ENCODE results near the gene SCO2.

Gene SCO2

GRCh38 chr22:50563413-50564160 lies 38.2 kb upstream of the SCO2 start:
- Histone ChIP-seq H3K36me3 (ENCODE audit: control insufficient read depth in 2 of 2, insufficient read depth in 1 of 2, low read length in 2 of 2) (peaks cover 12 to 14% of the 10 kb centered on the region in 2 experiments), H3K4me3 (ENCODE audit: low read depth, low read length) (peak overlapping the region; percentile 55), H3K4me1 (ENCODE audit: control insufficient read depth, insufficient read depth, low read length) (0 out of 2 replicates have a peak, but pooled peaks cover 2% of the 10 kb centered on the region), H3K9me3 (ENCODE audit: control insufficient read depth, insufficient read depth, low read depth, low read length) (no peaks in the 10 kb centered on the region), H3K27ac (ENCODE audit: extremely low read depth, low read depth, low read length) (no peak overlapping the region; the same call in 1 of the 2 replicates)
- POLR2A ChIA-PET = interaction anchor here (0.7 to 2.8 kb wide), 14 partner anchors 8 to 291 kb away, joined by 3 to 28 read pairs (median 4); partner anchors contain the start of genes ARSA, CHKB, CPT1B and KLHDC7B
- CTCF ChIA-PET = interaction anchor here (0.6 to 4.6 kb wide), 36 partner anchors 9 to 1217 kb away, joined by 3 to 37 read pairs (median 4); partner anchors contain the start of genes CHKB, CPT1B, KLHDC7B and LMF2
- TF ChIP-seq ZNF211 (tag by site-specific recombination; IDR thresholded peaks at IDR 0.05; ENCODE audit: low read depth) (no peak), MZF1 (tag by site-specific recombination; IDR thresholded peaks at IDR 0.05; ENCODE audit: borderline replicate concordance) (no peak), ZFP41 (tag by site-specific recombination; IDR thresholded peaks at IDR 0.05; ENCODE audit: borderline replicate concordance) (no peak), ZNF280D (tag by site-specific recombination; IDR thresholded peaks at IDR 0.05) (no peak), ZNF843 (tag by site-specific recombination; IDR thresholded peaks at IDR 0.05) (no peak), ZNF776 (tag by site-specific recombination; IDR thresholded peaks at IDR 0.05; ENCODE audit: borderline replicate concordance) (no peak), ZNF391 (tag by site-specific recombination; IDR thresholded peaks at IDR 0.05; ENCODE audit: borderline replicate concordance, low read depth) (no peak), HOXC10 (CRISPR knock-in tag; IDR thresholded peaks at IDR 0.05) (no peak), ZBTB17 (tag by site-specific recombination; IDR thresholded peaks at IDR 0.05) (no peak), ZNF354C (tag by site-specific recombination; IDR thresholded peaks at IDR 0.05; ENCODE audit: borderline replicate concordance, low read depth) (no peak), ZNF184 (tag by site-specific recombination; IDR thresholded peaks at IDR 0.05) (no peak), EGR2 (tag by site-specific recombination; IDR thresholded peaks at IDR 0.05; ENCODE audit: low read depth) (peak; percentile 59), ZEB2 (tag by site-specific recombination; IDR thresholded peaks at IDR 0.05) (no peak), ZNF174 (tag by site-specific recombination; IDR thresholded peaks at IDR 0.05) (no peak), ZBTB20 (tag by site-specific recombination; IDR thresholded peaks at IDR 0.05) (0 out of 2 replicates have a peak, but pooled peaks have one; percentile 1), ZFHX2 (tag by site-specific recombination; conservative IDR thresholded peaks at IDR 0.05) (peak; percentile 58), ZNF138 (tag by site-specific recombination; IDR thresholded peaks at IDR 0.05; ENCODE audit: borderline replicate concordance) (no peak), PRDM10 (tag by site-specific recombination; IDR thresholded peaks at IDR 0.05) (0 out of 2 replicates have a peak, but pooled peaks have one; percentile 32), ZNF670 (tag by site-specific recombination; IDR thresholded peaks at IDR 0.05; ENCODE audit: low read depth) (no peak)
- TF ChIP-seq, protein P1, sequence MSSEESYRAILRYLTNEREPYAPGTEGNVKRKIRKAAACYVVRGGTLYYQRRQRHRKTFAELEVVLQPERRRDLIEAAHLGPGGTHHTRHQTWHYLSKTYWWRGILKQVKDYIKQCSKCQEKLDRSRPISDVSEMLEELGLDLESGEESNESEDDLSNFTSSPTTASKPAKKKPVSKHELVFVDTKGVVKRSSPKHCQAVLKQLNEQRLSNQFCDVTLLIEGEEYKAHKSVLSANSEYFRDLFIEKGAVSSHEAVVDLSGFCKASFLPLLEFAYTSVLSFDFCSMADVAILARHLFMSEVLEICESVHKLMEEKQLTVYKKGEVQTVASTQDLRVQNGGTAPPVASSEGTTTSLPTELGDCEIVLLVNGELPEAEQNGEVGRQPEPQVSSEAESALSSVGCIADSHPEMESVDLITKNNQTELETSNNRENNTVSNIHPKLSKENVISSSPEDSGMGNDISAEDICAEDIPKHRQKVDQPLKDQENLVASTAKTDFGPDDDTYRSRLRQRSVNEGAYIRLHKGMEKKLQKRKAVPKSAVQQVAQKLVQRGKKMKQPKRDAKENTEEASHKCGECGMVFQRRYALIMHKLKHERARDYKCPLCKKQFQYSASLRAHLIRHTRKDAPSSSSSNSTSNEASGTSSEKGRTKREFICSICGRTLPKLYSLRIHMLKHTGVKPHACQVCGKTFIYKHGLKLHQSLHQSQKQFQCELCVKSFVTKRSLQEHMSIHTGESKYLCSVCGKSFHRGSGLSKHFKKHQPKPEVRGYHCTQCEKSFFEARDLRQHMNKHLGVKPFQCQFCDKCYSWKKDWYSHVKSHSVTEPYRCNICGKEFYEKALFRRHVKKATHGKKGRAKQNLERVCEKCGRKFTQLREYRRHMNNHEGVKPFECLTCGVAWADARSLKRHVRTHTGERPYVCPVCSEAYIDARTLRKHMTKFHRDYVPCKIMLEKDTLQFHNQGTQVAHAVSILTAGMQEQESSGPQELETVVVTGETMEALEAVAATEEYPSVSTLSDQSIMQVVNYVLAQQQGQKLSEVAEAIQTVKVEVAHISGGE (tag by site-specific recombination; conservative IDR thresholded peaks at IDR 0.05; ENCODE audit: low read depth) = no peak
